IMR-90 (cell line): ENCODE measurements around the gene BLVRA. TPM values are rescaled to one million over a fixed set of nuclear protein-coding genes. Genes with fewer than 3 reads are reported as not detected.

Source experiments
- ATAC-seq: fragments of 200-7000 bp; cut with Tn5 transposase; 2 replicates; pipeline ENCODE4 v1.9.1; 2020; ENCODE audit warnings: low read depth, mild to moderate bottlenecking, moderate library complexity
- BruUV-seq: library from RNA; stranded (reverse); fragments of 400-500 nt; replicated peaks from 2 replicates; lab custom pipeline; 2021; lab: Mats Ljungman, UMichigan
- CTCF ChIA-PET: fragments of 300-600 bp; formaldehyde crosslinking; extraction: SDS; loops from one replicate; lab custom pipeline; 2021; ENCODE audit warnings: antibody characterized with exemption; lab: Yijun Ruan, JAX
- POLR2A ChIA-PET: fragments of 300-600 bp; sonication (Branson Sonifier 250); formaldehyde crosslinking; loops from one replicate; lab custom pipeline; 2022; ENCODE audit warnings: antibody characterized with exemption; ENCODE audit not compliant: unreplicated experiment; lab: Charles Lee
- DNase-seq: peaks from one replicate; pipeline ENCODE4 v3.0.0; 2013
- H2AFZ ChIP-seq: replicated peaks from 2 replicates; pipeline ENCODE3; 2013; ENCODE audit warnings: low read length, mild to moderate bottlenecking; ENCODE audit not compliant: poor library complexity
- H2AK5ac ChIP-seq: 2 replicates; pipeline ENCODE4 v1.6.1; 2013; ENCODE audit warnings: low read depth, low read length, inconsistent platforms
- H2AK9ac ChIP-seq: replicated peaks from 2 replicates; pipeline ENCODE3; 2013; ENCODE audit warnings: mild to moderate bottlenecking, low read depth, low read length, moderate library complexity; ENCODE audit not compliant: poor library complexity
- H2BK120ac ChIP-seq: 2 replicates; pipeline ENCODE4 v1.6.1; 2013; ENCODE audit warnings: low read depth, low read length, inconsistent platforms
- H2BK15ac ChIP-seq: 3 replicates; pipeline ENCODE4 v1.6.1; 2013; ENCODE audit warnings: low read depth, low read length, inconsistent platforms
- H2BK20ac ChIP-seq: 2 replicates; pipeline ENCODE4 v1.6.1; 2013; ENCODE audit warnings: low read depth, mild to moderate bottlenecking, inconsistent platforms, low read length, moderate library complexity
- H2BK5ac ChIP-seq: 2 replicates; pipeline ENCODE4 v1.6.1; 2013; ENCODE audit warnings: mild to moderate bottlenecking, low read depth, low read length, inconsistent platforms; ENCODE audit not compliant: poor library complexity, severe bottlenecking
- H3K14ac ChIP-seq: replicated peaks from 2 replicates; pipeline ENCODE4 v1.6.1; 2013; ENCODE audit warnings: low read depth, low read length, inconsistent platforms
- H3K18ac ChIP-seq: 2 replicates; pipeline ENCODE4 v1.6.1; 2013; ENCODE audit warnings: low read depth, low read length, control low read depth
- H3K23ac ChIP-seq: 2 replicates; pipeline ENCODE4 v1.6.1; 2013; ENCODE audit warnings: low read depth, low read length, inconsistent platforms
- H3K27ac ChIP-seq: 2 replicates; pipeline ENCODE4 v1.5.1; 2013; ENCODE audit warnings: mild to moderate bottlenecking, control low read depth, low read length; ENCODE audit not compliant: insufficient read depth
- H3K27me3 ChIP-seq: 2 replicates; pipeline ENCODE4 v1.6.1; 2013; ENCODE audit warnings: low read length; ENCODE audit not compliant: control insufficient read depth, insufficient read depth
- H3K36me3 ChIP-seq: 2 replicates; pipeline ENCODE4 v1.6.1; 2013; ENCODE audit warnings: low read length, mixed read lengths; ENCODE audit not compliant: control insufficient read depth, insufficient read depth
- H3K4ac ChIP-seq: 2 replicates; pipeline ENCODE4 v1.6.1; 2013; ENCODE audit warnings: low read depth, low read length, inconsistent platforms
- H3K4me1 ChIP-seq: 2 replicates; pipeline ENCODE4 v1.6.1; 2013; ENCODE audit warnings: low read length, mixed read lengths; ENCODE audit not compliant: control insufficient read depth, insufficient read depth
- H3K4me2 ChIP-seq: 2 replicates; pipeline ENCODE4 v1.6.1; 2013; ENCODE audit warnings: low read depth, mild to moderate bottlenecking, control low read depth, low read length, moderate library complexity
- H3K4me3 ChIP-seq: 2 replicates; pipeline ENCODE4 v1.5.1; 2013; ENCODE audit warnings: low read depth, mild to moderate bottlenecking, control low read depth, low read length, moderate library complexity; ENCODE audit not compliant: insufficient read depth
- H3K56ac ChIP-seq: 2 replicates; pipeline ENCODE4 v1.6.1; 2013; ENCODE audit warnings: low read length, inconsistent platforms; ENCODE audit not compliant: insufficient read depth; ENCODE audit errors: extremely low read depth
- H3K79me1 ChIP-seq, 2 experiments: 2 replicates each; pipeline ENCODE4 v1.6.1; 2013; ENCODE audit warnings: low read length in 2 of 2, inconsistent platforms in 1 of 2, low read depth in 1 of 2
- H3K9ac ChIP-seq: 2 replicates; pipeline ENCODE4 v1.6.1; 2013; ENCODE audit warnings: low read depth, low read length, control low read depth
- H3K9me1 ChIP-seq: 2 replicates; pipeline ENCODE4 v1.6.1; 2013; ENCODE audit warnings: low read length, inconsistent platforms; ENCODE audit not compliant: insufficient read depth
- H3K9me3 ChIP-seq: 2 replicates; pipeline ENCODE4 v1.6.1; 2013; ENCODE audit warnings: low read length; ENCODE audit not compliant: control insufficient read depth, insufficient read depth
- H4K20me1 ChIP-seq: 2 replicates; pipeline ENCODE4 v1.6.1; 2013; ENCODE audit warnings: low read length, inconsistent platforms; ENCODE audit not compliant: insufficient read depth
- H4K5ac ChIP-seq: 2 replicates; pipeline ENCODE4 v1.6.1; 2013; ENCODE audit warnings: mild to moderate bottlenecking, low read depth, low read length, control low read depth
- H4K8ac ChIP-seq, 2 experiments: 2 replicates each; pipeline ENCODE4 v1.6.1; 2013; ENCODE audit warnings: low read depth in 2 of 2, low read length in 2 of 2, control low read depth in 1 of 2, inconsistent platforms in 1 of 2
- H4K91ac ChIP-seq: 2 replicates; pipeline ENCODE4 v1.6.1; 2013; ENCODE audit warnings: low read depth, low read length, inconsistent platforms; ENCODE audit not compliant: insufficient read depth
- FOS ChIP-seq: fragments of 150-350 bp; IDR thresholded peaks from 2 replicates; pipeline ENCODE4 v1.6.1; 2016; ENCODE audit warnings: low read depth, low read length
- MAFK ChIP-seq: IDR thresholded peaks from 2 replicates; pipeline ENCODE4 v1.6.1; 2012; ENCODE audit warnings: low read depth, low read length, improper control_type of control experiment
- MAZ ChIP-seq: IDR thresholded peaks from 2 replicates; pipeline ENCODE4 v1.6.1; 2012; ENCODE audit warnings: low read depth, mild to moderate bottlenecking, low read length, improper control_type of control experiment, moderate library complexity, borderline replicate concordance
- MXI1 ChIP-seq: IDR thresholded peaks from 2 replicates; pipeline ENCODE4 v1.6.1; 2012; ENCODE audit warnings: low read depth, mild to moderate bottlenecking, low read length, moderate library complexity, borderline replicate concordance
- NFE2L2 ChIP-seq: fragments of 150-350 bp; IDR thresholded peaks from 2 replicates; pipeline ENCODE4 v1.6.1; 2016; ENCODE audit warnings: low read depth, mild to moderate bottlenecking, low read length
- POLR2A ChIP-seq: IDR thresholded peaks from 2 replicates; pipeline ENCODE4 v1.6.1; 2012; ENCODE audit warnings: mild to moderate bottlenecking, low read depth, low read length
- WGBS, 2 experiments: methylation state at CpG; one replicate each; pipeline versions ENCODE4 v1.1.5 to v1.1.7; 2013; ENCODE audit warnings: missing lambda C conversion rate in 2 of 2; ENCODE audit not compliant: insufficient read length in 1 of 2; ENCODE audit errors: extremely low coverage in 2 of 2; 5-methylcytosine and 5-hydroxymethylcytosine counted together
- dilution Hi-C: fragments of 300-500 bp; cut with HindIII; formaldehyde crosslinking; loops from one replicate; pipeline ENCODE4 v1.14.3; 2018; ENCODE audit warnings: low sequenced_read_pairs; ENCODE audit not compliant: unreplicated experiment
- in situ Hi-C: fragments of 300-500 bp; cut with MboI; formaldehyde crosslinking; loops from 3 replicates; pipeline ENCODE4 v1.14.3; 2019; ENCODE audit warnings: low sequenced_read_pairs, inconsistent platforms, mixed read lengths
- intact Hi-C: fragments of 100-400 bp; cut with micrococcal nuclease; formaldehyde crosslinking; loops from 2 replicates; pipeline ENCODE4 v1.10.0; 2022
- polyA plus RNA-seq, 3 experiments: library from polyadenylated mRNA; depleted of rRNA; stranded (reverse); fragments of >200 nt; gene quantifications; 2 replicates each; pipeline ENCODE4 v1.2.3, GENCODE V29; 2012; ENCODE audit warnings: low replicate concordance in 1 of 3
- total RNA-seq: library from RNA; depleted of rRNA; stranded (reverse); fragments of >200 nt; gene quantifications from 2 replicates; pipeline ENCODE4 v1.2.3, GENCODE V29; 2012

Gene BLVRA
- total and polyA plus RNA-seq, 2 of the 4 experiments (the other 2 are of a cell fraction) = 32.3 to 47.1 TPM

GRCh38 chr7:43767311-43767710 is 8.8 kb downstream of the BLVRA start:
- no peak overlapping the region for H3K9ac ChIP-seq
- no peak overlapping the region for H2AK9ac ChIP-seq
- no peak overlapping the region for H2BK120ac ChIP-seq
- H2BK15ac ChIP-seq = no peak overlapping the region
- H3K18ac ChIP-seq = no peak overlapping the region
- H3K27me3 ChIP-seq = no peaks in the 10 kb centered on the region
- no peak overlapping the region for H3K23ac ChIP-seq
- no peak for DNase-seq
- no peak overlapping the region for H3K4ac ChIP-seq
- WGBS, 2 experiments = no CpG with 5 or more reads among the region's 8 CpGs
- H3K9me1 ChIP-seq = peaks cover 7% of the 10 kb centered on the region; the same call in 1 of the 2 replicates
- no peaks in the 10 kb centered on the region; the same call in 1 of the 2 replicates for H4K20me1 ChIP-seq
- dilution Hi-C loops = no loop called here
- TF ChIP-seq NFE2L2 (no peak), MAFK (no peak), POLR2A (no peak), FOS (no peak), MAZ (no peak), MXI1 (no peak)
- CTCF ChIA-PET = no interaction called here
- H2AFZ ChIP-seq = no peak overlapping the region
- peaks cover 5 to 12% of the 10 kb centered on the region in 2 experiments; a peak in 3 of 4 replicates for H3K79me1 ChIP-seq
- H3K56ac ChIP-seq = no peak overlapping the region
- no TSS peak for BruUV-seq
- no peak overlapping the region for H3K14ac ChIP-seq
- no peak overlapping the region for H4K5ac ChIP-seq
- ATAC-seq = no peak
- no peak overlapping the region for H2BK5ac ChIP-seq
- in situ Hi-C loops = no loop called here
- H4K8ac ChIP-seq = no peak overlapping the region
- H3K27ac ChIP-seq = no peak overlapping the region
- H3K4me3 ChIP-seq = no peak overlapping the region
- peaks cover 2% of the 10 kb centered on the region; the same call in 1 of the 2 replicates for H3K36me3 ChIP-seq
- H4K91ac ChIP-seq = no peak overlapping the region
- intact Hi-C loops = no loop called here
- no peaks in the 10 kb centered on the region for H3K9me3 ChIP-seq
- no peak overlapping the region for H2AK5ac ChIP-seq
- POLR2A ChIA-PET = no interaction called here
- H3K4me1 ChIP-seq = peaks cover 5% of the 10 kb centered on the region
- no peak overlapping the region for H3K4me2 ChIP-seq
- no peak overlapping the region for H2BK20ac ChIP-seq
